ENCODE results near the gene ATXN1. TPM values are rescaled to one million over a fixed set of nuclear protein-coding genes. Genes with fewer than 3 reads are reported as not detected.

ATXN1 gene
- total RNA-seq, 4 donors from 2014 or later = 48.7 to 166 (median 105) TPM

GRCh38 chr6:16496991-16497801, 264.1 kb downstream of the ATXN1 start:
- WGBS, 2 donors (ENCODE audit: low coverage in 1 of 2) = 73% methylated on average over 11 of the region's 11 CpGs
- DNase-seq = no peak
- no peak for TF ChIP-seq EP300 (IDR thresholded peaks at IDR 0.05; ENCODE audit: low read depth)
- TF ChIP-seq CTCF (IDR thresholded peaks at IDR 0.05) = no peak
- no peak for TF ChIP-seq POLR2AphosphoS5 (IDR thresholded peaks at IDR 0.05)
- TF ChIP-seq POLR2A (IDR thresholded peaks at IDR 0.05) = no peak
- H3K27ac ChIP-seq = no peak overlapping the region
- H3K27me3 ChIP-seq = no peaks in the 10 kb centered on the region
- H3K9me3 ChIP-seq = no peaks in the 10 kb centered on the region
- H3K4me1 ChIP-seq = no peaks in the 10 kb centered on the region
- in situ Hi-C loops (cut with MboI; ENCODE audit: low pct_ligation_motif_present in 1 of 4, low pct_unique_long_range_greater_than_20kb in 1 of 4, low sequenced_read_pairs in 3 of 4) (no loop called here), intact Hi-C loops (cut with DNase I; ENCODE audit: low total_unique reads) (no loop called here)
- H3K36me3 ChIP-seq = no peaks in the 10 kb centered on the region
- no peak overlapping the region for H3K4me3 ChIP-seq

GRCh38 chr6:16496210-16496609, 265.1 kb downstream of the ATXN1 start:
- Histone ChIP-seq H3K27me3 (no peaks in the 10 kb centered on the region), H3K9me3 (no peaks in the 10 kb centered on the region), H3K4me3 (no peak overlapping the region), H3K27ac (no peak overlapping the region), H3K36me3 (no peaks in the 10 kb centered on the region), H3K4me1 (no peaks in the 10 kb centered on the region)
- TF ChIP-seq EP300 (IDR thresholded peaks at IDR 0.05; ENCODE audit: low read depth) = no peak
- TF ChIP-seq CTCF (IDR thresholded peaks at IDR 0.05) = no peak
- TF ChIP-seq POLR2AphosphoS5 (IDR thresholded peaks at IDR 0.05) = no peak
- no peak for TF ChIP-seq POLR2A (IDR thresholded peaks at IDR 0.05)
- intact Hi-C loops (cut with DNase I; ENCODE audit: low total_unique reads) (no loop called here), in situ Hi-C loops (cut with MboI; ENCODE audit: low pct_ligation_motif_present in 1 of 4, low pct_unique_long_range_greater_than_20kb in 1 of 4, low sequenced_read_pairs in 3 of 4) (no loop called here)
- no peak for DNase-seq
- 86 to 92% methylated on average over 5 of the region's 5 CpGs for WGBS, 2 donors (ENCODE audit: low coverage in 1 of 2)

- Histone ChIP-seq H3K36me3 (no peaks in the 10 kb centered on the region), H3K27ac (no peak overlapping the region), H3K4me3 (no peak overlapping the region), H3K27me3 (no peaks in the 10 kb centered on the region), H3K9me3 (no peaks in the 10 kb centered on the region), H3K4me1 (no peaks in the 10 kb centered on the region)
- intact Hi-C loops (cut with DNase I; ENCODE audit: low total_unique reads) (no loop called here), in situ Hi-C loops (cut with MboI; ENCODE audit: low pct_ligation_motif_present in 1 of 4, low pct_unique_long_range_greater_than_20kb in 1 of 4, low sequenced_read_pairs in 3 of 4) (no loop called here)
- 75% methylated on average over 3 of the region's 3 CpGs; no CpG with 5 or more reads in 1 of the 2 donors for WGBS, 2 donors (ENCODE audit: low coverage in 1 of 2)
- peak; percentile 30 for DNase-seq
- TF ChIP-seq EP300 (IDR thresholded peaks at IDR 0.05; ENCODE audit: low read depth) = no peak
- TF ChIP-seq CTCF (IDR thresholded peaks at IDR 0.05) = no peak
- no peak for TF ChIP-seq POLR2A (IDR thresholded peaks at IDR 0.05)
- TF ChIP-seq POLR2AphosphoS5 (IDR thresholded peaks at IDR 0.05) = no peak
These were observed 266.5 kb downstream of the ATXN1 start for GRCh38 chr6:16494793-16495192.

- Histone ChIP-seq H3K27me3 (no peaks in the 10 kb centered on the region), H3K36me3 (no peaks in the 10 kb centered on the region), H3K4me1 (no peaks in the 10 kb centered on the region), H3K27ac (no peak overlapping the region), H3K4me3 (no peak overlapping the region), H3K9me3 (no peaks in the 10 kb centered on the region)
- in situ Hi-C loops (cut with MboI; ENCODE audit: low pct_ligation_motif_present in 1 of 4, low pct_unique_long_range_greater_than_20kb in 1 of 4, low sequenced_read_pairs in 3 of 4) = no loop called here
- intact Hi-C loops (cut with DNase I; ENCODE audit: low total_unique reads) = no loop called here
- no peak for TF ChIP-seq POLR2A (IDR thresholded peaks at IDR 0.05)
- TF ChIP-seq EP300 (IDR thresholded peaks at IDR 0.05; ENCODE audit: low read depth) = no peak
- no peak for TF ChIP-seq POLR2AphosphoS5 (IDR thresholded peaks at IDR 0.05)
- TF ChIP-seq CTCF (IDR thresholded peaks at IDR 0.05) = no peak
- DNase-seq = no peak
These were observed 267.5 kb downstream of the ATXN1 start for GRCh38 chr6:16493802-16494201.

All from transverse colon (tissue), 4 donors.